ENCODE results near the gene STX1A.
"Not testable (repeated sequence)": the region's sequence is repeated elsewhere in the genome, so short reads cannot be mapped to it uniquely, and the experiment has no call there.

Gene STX1A

DNA sequence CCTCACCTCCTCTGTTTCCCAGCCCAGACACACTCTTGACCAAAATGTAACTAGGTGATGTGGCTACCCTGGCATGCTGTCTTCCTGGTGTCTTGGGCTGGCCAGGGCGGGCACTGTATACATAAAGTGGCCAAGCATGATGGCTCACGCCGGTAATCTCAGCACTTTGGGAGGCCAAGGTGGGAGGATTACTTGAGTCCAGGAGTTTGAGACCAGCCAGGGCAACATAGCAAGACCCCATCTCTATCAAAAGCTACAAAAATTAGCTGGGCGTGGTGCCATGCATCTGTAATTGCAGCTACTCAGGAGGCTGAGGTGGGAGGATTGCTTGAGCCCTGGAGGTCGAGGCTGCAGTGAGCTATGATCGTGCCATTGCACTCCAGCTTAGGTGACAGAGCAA lies 6.2 kb downstream of the STX1A start:
- not testable (repeated sequence) for DNase-seq (ENCODE audit: low read depth, low spot score); H3K27ac ChIP-seq

DNA sequence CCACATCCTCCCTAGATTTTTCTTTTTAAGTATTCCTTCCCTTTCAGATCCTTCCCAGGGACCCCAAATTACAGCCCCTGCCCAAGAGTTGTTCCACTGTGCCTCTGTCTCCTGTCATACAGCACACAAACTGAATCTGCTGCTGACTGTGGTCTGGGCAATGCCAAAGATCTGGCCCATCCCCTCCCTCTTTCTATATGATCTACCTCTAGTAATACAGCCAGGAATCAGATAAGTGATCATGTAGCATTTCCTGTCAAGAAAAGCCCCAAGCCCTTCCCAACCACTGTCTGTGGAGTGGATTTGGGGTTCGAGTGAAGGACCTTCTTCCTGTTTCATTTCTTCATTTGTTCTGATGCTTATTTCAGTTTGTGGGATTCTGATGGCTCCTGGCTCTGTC lies 6.7 kb downstream of the STX1A start:
- no peak for DNase-seq (ENCODE audit: low read depth, low spot score)
- H3K27ac ChIP-seq, result no peak overlapping the region

DNA sequence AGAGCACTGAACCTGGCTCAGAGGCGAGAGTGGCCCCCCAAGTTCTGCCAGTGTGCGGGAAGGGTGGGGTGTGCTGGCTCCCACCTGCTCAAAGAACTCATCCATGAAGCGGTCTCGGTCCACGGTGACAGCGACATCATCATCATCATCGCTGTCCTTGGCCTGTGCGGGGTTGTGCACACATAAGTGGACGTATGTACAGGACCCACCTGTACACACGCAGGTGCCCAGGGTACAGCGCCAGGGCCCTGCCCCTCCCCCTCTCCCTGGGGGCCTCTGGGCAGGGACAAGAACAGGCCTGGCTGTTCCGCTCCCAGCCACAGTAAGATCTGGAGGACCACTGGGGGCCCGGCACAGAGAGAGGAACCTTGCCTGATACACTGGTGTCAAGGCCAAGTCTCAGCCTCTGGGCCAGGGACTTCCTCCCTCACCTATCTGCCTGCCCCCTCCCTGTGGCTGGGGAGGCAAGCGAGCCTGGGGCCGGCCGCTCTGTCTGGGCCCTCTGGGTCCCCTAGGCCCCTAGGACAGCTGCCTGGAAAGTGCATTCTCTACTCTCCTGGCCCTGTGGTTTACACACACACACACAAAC lies 10.4 kb downstream of the STX1A start:
- DNase-seq (ENCODE audit: low read depth, low spot score), result no peak
- H3K27ac ChIP-seq, result no peak overlapping the region

DNA sequence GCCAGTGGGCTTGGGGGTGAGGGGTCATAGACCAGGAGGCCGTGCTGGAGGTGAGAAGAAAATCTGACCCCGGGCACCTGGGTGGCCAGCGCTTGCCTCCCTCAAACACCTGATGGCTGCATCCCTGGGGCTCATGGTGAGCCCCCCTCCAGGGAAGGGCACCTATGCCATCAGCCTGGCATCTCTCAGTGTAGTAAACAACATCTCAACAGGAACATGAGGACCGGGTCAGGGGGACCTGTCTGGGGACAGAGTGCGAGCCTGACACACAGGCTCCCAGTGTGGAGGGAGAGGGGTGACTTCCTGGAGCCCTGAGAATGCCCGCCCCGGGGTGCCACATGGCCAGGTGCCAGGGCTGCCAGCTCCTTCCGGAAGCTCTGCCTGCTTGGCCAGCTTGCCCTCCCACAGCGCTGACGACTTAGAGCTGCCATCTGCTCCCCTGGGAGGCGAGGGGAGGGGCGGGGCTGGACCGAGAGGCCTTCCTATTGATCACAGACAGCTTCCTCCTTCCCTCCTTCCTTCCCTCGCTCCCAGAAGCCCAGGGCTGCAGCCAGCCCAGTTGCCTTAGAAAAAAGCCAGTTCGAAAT lies 12.3 kb downstream of the STX1A start:
- peak overlapping the region; percentile 57 for H3K27ac ChIP-seq
- DNase-seq (ENCODE audit: low read depth, low spot score), result no peak

DNA sequence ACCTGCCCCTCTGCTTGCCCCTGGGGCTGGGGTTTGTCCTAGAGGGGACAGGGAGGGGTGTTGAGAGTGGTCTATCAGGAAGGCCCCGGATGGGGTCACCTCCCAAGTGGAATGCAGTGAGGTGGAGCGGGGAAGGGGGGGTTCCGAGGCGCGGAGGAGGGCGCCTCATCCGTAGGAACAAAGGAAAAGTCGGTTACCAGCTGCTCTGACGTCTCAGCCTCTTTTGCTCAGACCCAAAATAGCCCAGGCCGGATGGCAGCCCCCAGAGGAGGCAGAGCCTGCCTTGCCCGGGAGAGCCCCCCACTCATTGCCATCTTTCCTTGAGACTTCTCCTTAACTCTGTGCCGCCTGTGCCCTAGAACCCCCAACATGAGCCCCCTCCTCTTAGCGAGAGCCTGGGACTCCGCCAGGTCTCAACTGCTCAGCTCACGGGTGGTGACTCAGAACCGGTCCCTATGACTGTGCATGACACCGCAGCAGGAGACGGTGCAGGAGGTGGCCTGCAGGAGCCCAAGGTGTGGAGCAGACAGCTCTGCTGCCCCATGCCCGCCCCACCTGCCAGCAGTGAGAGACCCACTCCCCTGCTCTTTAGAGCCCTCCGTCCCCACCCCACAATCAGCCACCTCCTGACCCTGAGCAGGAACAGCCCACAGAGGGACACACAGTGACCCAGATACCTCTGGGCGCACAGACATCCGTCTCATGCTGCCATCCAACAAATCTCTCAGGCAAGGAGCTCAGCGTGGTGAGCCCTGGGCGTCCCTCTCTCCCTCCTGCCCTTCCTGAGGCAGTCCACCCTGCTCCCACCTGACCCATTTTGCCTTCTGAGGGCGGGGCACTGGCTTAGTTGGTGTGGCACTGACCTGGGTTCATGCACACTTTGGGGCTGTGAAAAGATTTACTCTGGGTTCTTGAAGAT lies 13.1 kb downstream of the STX1A start:
- no peak for DNase-seq (ENCODE audit: low read depth, low spot score)
- peak overlapping the region; percentile 57 for H3K27ac ChIP-seq

DNA sequence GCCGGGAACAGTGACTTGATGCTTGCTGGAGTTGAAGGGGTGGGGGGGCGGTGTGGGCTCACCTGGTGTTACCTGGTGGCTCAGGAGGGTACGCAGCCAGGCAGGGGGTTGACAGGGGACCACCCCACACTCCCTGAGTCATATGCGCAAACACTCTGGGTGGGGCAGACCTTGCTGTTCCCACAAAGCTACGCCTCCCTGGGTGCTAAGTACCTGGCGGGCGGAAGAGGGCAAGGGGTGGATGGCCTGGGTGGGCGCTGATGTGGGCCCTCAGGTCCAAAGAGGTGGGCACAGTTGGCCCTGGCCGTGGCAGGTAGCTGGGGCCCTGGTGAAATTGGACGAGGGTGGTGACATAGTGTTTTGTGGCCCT lies 13.9 kb downstream of the STX1A start:
- peak overlapping the region; percentile 57 for H3K27ac ChIP-seq
- DNase-seq (ENCODE audit: low read depth, low spot score), result no peak

DNA sequence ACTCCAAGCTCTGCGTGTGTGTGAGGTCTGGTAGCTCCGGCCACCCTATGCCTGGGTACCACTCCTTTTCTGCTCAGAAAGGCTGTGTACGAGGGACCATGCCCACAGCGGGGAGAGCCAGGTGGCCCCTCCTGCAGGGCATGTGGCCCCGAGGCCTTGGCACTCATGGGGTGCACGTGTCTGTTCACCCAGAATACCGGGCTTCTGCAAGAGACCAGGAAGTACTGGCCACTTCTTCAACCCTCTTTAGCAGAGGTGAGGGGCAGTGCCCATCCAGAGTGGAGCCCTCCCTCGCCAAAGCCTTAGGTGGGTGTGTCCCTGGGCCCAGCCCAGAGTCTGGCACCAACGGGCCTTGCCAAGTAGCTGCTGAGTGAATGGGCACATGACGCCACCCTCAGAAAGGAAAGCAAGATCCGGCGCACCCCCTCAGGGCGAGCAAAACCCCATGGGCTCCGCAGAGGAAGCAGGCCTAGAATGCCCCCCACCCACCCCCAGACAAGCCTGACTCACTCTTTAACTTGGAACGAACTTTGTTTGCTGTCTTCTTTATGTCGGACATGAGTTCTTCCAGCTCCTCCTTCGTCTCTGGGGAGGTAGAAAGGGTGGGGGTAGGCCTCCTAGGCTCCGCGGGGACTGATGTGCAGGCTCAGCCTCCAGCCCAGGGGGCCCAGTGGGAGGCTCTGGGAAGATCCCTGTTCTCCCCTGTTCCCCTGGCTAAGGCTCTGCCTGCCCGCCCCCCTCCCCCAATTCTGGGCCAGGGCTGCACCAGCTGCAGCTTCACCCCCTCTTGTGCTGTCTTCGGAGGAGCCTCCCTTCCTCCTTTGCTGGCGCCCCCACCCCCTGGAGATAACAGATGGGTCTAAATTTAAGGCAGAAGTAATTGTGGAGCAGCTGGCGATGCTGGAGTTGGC lies 14.6 kb downstream of the STX1A start:
- peak overlapping the region; percentile 57 for H3K27ac ChIP-seq
- no peak for DNase-seq (ENCODE audit: low read depth, low spot score)

DNA sequence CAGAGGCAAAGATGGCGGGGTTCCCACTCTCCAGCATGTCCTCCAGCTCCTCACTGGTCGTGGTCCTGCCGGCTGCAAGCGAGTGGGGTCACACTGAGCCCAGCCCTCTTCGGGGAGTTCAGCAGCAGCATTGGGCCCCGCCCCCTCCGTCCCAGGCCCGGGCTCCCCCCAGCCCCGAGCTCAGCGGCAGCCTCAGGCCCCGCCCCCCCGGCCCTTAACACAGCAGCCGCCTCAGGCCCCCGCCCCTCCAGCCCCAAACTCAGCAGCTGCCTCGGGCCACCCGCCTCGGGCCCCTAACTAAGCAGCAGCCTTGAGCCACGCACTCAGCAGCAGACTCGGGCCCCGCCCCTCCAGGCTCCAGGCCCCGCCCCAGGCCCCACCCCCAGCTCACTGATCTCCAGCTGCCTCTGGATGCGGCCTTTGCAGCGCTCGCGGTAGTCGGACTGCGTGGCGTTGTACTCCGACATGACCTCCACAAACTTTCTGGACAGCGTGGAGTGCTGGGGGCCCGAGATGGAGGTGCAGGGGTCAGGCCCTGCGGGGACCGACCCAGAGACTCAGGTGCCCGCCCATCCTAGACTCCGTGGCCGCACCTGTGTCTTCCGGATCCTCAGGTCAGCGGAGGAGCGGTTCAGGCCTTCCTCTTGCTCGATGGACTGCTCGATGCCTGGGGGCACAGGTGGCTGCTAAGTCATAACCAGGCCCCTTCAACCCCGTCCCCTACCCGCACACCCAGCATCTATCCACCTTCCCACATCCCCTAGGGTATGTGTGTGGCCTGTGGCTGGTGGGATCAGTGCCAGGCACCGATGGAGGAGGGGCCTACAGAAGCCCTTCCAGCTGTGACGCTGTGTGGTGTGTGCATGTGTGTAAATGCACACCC lies 15.5 kb downstream of the STX1A start:
- no peak for DNase-seq (ENCODE audit: low read depth, low spot score)
- H3K27ac ChIP-seq, result peak overlapping the region; percentile 57

DNA sequence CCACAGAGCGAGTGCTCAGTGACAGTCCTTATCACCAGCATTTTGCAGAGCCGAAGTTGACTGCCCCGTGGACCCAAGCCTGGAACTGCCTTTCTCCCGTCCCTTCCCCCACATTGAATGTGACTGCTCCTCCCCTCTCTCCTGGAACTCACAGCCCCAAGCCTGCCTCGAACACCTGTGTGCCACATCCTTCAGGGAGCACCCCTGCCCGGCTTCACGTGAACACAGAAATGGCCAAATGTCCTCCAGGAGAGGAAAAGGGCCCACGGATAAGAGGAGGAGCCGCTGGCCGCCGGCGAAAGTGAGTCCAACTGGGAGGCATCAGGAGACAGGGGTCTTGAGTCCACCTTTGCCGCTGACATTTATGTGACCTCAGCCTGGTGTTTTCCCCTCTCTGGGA lies 16.2 kb downstream of the STX1A start:
- DNase-seq (ENCODE audit: low read depth, low spot score), result no peak
- no peak overlapping the region for H3K27ac ChIP-seq

DNA sequence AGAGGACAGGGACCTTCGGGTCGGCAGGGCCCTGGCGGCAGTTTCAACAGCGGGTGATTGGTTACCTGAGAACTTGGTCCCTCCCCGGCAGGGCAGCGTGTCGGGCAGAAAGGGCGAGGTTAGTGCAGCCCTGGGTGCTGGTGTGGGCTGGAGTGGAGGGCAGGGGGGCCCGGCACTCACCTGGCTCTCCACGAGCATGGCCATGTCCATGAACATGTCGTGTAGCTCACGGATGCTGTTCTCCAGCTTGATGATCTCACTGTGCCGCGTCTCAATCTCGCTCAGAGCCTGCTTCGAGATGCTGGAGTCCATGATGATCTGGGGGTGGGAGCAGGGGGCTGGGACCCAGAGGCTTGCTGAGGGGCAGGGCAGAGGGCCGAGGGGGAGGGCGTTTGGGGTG lies 16.8 kb downstream of the STX1A start:
- H3K27ac ChIP-seq, result no peak overlapping the region
- DNase-seq (ENCODE audit: low read depth, low spot score), result no peak

DNA sequence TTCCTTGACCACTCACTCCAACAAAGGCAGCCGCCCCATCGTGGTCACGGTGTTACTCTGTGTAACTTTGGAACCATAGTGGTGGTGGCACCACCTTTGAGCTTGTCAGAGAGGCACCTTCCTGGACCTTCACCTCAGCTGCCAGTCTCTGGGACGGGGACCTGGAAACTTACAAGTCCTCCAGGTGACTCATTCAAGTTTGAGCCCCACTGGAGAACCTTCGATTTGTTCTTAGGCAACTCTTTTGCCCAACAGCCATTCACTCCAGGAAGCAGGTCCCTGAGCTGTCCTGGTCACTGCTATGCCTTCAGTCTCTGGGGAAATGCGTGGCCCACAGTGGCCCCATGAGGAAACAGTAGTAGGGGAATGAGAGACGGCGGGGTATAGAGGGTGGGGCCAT lies 17.2 kb downstream of the STX1A start:
- H3K27ac ChIP-seq, result no peak overlapping the region
- DNase-seq (ENCODE audit: low read depth, low spot score), result no peak

DNA sequence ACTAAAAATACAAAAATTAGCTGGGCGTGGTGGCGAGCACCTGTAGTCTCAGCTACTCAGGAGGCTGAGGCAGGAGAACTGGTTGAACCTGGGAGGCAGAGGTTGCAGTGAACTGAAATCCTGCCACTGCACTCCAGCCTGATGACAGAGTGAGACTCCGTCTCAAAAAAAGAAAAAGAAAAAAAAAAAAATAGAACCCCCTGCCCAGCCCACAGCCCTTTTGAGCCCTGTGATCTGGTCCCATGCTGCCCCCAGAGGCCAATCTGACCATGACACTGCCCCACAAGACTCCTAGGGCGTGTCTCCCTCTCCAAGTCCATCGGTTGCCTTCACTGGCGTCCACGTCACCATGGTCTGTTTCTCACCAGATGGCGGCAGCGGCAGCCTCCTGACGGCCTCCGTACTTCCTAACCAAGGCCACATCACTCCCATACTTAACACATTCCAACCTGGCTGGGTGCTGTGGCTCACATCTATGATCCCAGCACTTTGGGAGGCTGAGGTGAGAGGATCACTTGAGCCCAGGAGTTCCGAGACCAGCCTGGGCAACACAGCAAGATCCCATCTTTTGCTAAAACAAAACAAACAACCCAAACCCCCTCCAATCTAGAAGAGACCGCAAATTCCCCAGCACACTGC lies 18.0 kb downstream of the STX1A start:
- no peak for DNase-seq (ENCODE audit: low read depth, low spot score)
- no peak overlapping the region for H3K27ac ChIP-seq

DNA sequence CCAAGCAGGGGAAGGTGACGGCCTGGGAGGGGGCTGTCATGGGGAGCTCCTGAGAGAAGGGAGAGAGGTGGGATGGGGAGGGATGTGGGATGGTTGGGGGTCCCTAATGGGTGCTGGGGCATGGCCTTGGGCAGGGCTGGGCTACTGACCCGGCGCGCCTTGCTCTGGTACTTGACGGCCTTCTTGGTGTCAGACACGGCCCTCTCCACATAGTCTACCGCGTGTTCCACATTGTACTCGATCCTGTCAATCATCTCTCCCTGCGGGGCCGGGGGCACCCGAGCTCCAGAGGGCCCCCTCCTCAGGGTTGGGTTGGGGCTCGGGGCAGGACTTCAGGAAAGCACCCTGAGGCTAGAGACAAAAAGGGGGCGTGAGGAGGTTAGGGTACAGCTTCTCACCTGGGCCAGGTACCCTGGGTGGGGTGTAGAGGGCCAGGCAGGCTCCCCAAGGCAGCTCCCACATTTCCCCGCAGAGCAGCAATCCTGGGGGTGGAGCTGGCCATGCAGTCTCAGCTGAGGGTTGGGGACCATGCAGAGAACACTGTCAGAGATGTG lies 18.8 kb downstream of the STX1A start:
- H3K27ac ChIP-seq, result no peak overlapping the region
- DNase-seq (ENCODE audit: low read depth, low spot score), result no peak

DNA sequence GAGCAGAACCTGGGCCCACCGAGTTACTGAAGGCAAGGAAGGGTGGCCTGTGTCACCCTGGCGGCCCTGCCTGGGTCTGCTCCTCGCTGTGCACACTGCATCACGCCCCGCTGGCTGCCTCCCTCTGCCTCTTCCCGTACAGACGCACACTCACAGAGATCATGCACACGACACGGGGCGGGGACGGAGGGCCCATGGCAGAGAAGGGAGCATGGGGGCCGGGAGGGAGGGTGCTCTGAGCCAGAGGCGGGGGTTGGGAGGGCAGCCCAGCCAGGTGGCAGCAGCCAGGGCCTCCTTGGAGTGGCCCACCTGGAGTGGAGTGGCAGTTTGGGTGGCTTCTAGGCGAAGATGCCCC lies 19.4 kb downstream of the STX1A start:
- DNase-seq (ENCODE audit: low read depth, low spot score), result no peak
- no peak overlapping the region for H3K27ac ChIP-seq

DNA sequence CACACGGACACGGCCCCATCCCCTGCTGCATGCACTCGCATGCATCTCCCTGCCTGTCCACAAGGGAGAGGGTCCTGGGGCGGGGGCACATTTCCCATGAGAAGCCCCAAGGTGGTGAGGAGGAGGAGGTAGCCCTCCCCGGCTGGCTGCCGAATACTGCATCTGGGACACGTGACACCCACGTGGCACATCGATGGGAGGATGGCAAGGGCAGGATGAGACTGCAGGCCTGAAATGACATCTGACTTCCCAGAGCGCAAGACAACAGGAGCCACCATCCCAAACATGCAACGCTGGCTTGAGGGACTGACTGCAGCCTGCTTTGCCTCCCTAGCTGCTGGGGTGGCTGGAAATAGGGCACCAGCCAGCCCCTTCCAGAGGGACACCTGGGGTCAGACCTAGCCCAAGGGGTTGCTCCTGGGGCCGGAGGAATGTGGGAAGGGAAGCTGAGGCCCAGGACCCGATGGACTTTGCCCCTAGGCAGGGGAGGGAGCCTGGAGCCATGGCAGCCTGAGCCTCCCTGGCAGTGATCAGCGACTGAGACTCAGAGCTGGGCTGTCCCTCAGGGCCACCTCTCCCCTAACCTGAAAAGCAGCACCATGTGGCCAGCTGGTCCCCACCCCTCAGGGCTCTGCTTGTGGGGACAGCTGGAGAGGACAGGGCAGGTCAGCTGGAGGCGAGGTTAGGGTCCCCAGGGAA lies 19.9 kb downstream of the STX1A start:
- no peak for DNase-seq (ENCODE audit: low read depth, low spot score)

DNA sequence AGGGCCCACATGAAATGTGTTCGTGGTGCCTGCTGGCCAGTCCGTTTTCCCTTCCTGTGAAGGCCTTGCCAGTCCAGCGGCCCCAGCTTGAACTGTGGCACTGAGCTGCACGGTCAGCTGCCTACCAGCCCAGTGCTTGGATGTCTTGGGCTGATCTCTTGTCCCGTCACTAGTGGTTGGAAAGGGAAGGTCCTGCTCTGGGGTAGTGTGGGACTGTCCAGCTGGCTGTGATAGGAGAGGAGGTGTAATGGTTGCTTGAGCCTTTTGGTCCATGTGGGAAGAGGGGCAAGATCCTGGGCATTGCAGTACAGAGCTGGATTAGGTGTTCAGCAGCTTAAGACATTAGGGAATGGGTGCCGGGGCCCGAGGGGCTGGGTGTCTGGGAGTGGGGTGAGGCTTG lies 21.1 kb downstream of the STX1A start:
- H3K27ac ChIP-seq, result no peak overlapping the region

More for the DNA sequence above, 19.9 kb downstream of the STX1A start:
- H3K27ac ChIP-seq, result no peak overlapping the region

DNA sequence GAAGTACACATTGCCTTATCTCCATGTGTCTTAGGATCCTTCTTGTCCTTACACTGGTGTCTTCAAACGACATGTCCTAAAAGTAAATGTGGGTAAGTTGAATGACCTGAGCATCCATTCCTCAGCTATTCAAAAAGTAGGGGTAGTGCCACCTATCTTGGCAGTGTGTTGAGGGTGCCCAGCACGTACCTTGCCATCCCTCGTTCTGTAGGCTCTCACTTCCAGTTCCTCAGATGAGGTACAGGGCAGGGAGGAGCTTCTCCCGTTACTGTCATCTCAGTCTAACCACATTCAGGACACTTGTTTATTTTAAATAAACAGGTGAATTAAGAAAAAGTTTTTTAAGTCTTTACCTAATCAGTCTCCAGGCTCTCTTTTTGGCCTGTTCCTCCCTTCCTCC lies 23.1 kb downstream of the STX1A start:
- H3K27ac ChIP-seq, result no peak overlapping the region
- DNase-seq (ENCODE audit: low read depth, low spot score), result no peak

More for the DNA sequence above, 21.1 kb downstream of the STX1A start:
- DNase-seq (ENCODE audit: low read depth, low spot score), result no peak

DNA sequence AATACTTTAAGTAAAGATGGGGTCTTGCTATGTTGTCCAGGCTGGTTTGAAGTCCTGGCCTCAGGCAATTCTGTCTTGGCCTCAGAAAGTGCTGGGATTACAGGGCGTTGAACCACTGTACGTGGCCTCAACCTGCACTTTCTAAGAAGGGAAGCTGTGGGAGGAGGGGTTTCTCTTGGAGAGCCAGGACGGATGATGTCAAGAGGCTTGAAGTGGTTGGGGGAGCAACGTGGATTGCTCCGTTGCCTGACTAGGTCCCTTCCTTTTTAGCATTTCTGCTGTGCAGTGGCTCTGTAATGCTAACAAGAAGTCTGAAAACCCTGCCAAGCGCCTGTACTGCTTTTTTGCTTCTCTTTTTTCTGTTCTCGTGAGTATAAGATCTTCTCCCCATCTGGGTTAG lies 28.8 kb downstream of the STX1A start:
- no peak overlapping the region for H3K27ac ChIP-seq
- DNase-seq (ENCODE audit: low read depth, low spot score), result no peak

Data from epithelial cell of prostate (primary cell).